Stimulated activated CD4-positive, alpha-beta T cell treated with anti-CD3 and anti-CD28 coated beads, Interleukin-1b, Interleukin-23, amount 100 ng/mL, for 1 hour (primary cell): ENCODE data around the gene MPND.
"Not testable (repeated sequence)": the region's sequence is repeated elsewhere in the genome, so short reads cannot be mapped to it uniquely, and the experiment has no call there.

Source experiments
- DNase-seq, 2 donors: peaks; one replicate each; pipeline ENCODE4 v3.0.0-alpha.2; 2020; ENCODE audit warnings: low read depth in 2 of 2

The MPND gene

GRCh38 chr19:4346020-4346383 lies 2.6 kb downstream of the MPND start:
- no peak for DNase-seq

DNA sequence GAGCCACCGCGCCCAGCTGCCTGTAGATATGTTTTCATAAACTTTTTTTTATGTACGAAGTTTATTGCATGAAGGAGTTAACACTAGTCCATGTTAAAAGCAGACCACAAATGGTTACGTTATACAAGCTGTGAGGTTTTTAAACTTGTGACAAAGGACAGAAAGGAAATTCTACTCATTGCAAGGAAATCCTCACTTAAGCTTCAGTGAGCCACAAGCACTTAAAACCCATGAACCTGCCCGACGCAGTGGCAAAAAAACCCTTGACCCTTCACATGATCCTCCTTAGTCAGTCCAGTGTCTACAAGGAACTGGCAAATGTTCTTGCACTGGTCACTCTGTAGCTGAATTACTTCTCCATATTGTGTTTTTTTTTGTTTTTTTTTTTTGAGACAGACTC lies 4.2 kb downstream of the MPND start:
- no peak for DNase-seq

GRCh38 chr19:4349225-4349624 lies 5.9 kb downstream of the MPND start:
- DNase-seq, result not testable (repeated sequence)

DNA sequence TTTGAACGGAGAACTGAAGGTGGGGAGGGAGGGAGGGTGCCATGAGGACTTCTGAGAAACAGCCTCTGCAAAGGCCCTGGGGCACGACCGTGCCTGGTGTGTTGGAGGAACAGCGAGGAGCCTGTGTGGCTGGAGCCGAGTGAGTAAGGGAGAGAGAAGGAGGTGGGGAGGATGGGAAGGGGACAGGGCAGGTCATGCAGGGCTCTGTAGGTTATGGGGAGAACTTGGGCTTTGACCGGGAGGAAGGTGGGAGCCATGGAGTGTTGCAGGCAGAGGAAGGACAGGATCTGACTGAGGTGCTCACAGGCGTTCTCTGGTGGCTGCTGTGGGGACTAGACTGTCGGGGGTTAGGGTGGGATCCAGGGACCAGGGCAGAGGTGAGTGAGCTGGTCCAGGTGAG lies 6.7 kb downstream of the MPND start:
- DNase-seq, result no peak

DNA sequence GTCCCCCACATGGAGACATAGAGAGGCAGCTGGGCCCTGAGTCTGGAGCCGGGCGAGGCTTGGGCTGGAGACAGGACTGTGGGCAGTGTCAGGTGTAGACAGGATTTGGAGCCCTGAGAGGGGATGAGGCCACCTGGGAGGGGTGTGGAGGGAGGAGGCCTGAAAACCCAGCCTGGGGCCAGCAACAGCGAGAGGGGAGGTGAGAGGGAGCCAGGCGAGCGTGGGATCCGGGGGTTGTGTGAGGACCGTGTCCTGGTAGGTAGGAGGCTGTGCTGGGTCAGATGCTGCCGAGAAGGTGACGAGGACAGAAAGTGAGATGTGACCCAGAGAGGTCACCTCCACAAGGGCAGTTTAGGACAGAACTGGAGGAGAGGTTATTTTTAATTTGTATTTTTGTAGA lies 7.4 kb downstream of the MPND start:
- DNase-seq, result no peak

DNA sequence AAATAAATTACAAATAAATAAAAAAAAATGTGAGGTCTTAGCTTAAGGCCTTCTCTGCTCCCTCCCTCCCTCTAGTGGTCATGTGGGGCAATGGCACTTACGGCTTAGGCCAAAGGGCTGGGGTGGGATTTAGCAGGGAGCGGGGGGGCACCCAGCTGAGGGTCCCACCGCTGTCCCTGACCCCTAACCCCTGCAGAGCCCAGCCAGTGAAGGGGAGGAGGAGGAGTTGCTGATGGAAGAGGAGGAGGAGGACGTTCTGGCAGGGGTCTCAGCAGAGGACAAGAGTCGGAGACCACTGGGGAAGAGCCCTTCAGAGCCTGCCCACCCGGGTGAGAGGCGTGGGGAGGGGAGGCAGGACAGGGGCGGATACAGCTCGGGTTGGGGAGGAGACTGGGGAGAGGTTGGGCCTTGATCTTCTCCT lies 9.3 kb downstream of the MPND start:
- DNase-seq, result no peak

- DNase-seq, result no peak
Measured at GRCh38 chr19:4354282-4354681, 10.9 kb downstream of the MPND start.

GRCh38 chr19:4354897-4355296 lies 11.5 kb downstream of the MPND start:
- no peak for DNase-seq

DNA sequence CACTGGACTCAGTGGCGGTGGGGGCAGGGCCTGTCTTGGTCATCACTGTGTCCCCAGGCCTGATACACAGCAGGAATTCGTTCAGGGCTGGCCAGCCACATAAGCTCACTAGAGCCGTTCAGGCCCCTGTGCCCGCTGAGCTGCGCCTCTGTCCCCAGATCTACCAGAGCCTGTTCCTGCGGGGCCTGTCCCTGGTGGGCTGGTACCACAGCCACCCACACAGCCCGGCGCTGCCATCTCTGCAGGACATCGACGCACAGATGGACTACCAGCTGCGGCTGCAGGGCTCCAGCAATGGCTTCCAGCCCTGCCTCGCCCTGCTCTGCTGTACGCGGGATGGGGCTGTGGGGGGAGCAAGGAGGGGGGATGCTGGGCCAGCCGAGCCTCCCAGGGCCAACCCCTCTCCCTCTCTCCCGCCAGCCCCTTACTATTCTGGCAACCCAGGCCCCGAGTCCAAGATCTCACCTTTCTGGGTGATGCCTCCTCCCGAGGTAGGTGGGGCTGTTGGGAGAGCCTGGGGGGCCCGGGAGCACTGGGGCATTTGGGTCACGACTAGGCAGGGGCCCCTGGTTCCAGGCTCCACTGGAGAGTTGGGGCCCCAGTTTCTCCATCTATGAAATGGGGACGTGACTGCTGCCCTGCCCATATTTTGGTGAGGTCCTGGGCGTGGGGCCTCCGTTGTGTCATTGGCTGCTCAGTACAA lies 13.9 kb downstream of the MPND start:
- no peak for DNase-seq

GRCh38 chr19:4357921-4358326 lies 14.6 kb downstream of the MPND start:
- DNase-seq, result no peak

- DNase-seq, result no peak
Measured at GRCh38 chr19:4358709-4359626, 15.6 kb downstream of the MPND start.

DNA sequence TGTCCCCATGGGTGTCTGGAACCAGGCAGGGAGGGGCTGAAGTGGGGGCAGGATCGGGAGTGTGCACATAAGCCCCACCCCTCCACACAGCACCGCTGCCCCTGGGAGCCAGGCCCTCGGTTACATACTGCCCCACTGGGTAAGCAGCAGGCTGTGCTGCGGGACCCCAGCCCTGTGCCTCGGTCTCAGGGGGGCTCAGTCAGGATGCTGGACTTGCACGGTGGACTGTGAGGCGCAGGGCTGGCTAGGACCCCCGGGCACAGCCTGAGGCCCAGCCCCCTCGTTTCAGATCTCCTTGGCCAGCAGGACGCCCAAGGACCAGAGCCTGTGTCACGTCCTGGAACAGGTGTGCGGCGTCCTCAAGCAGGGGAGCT lies 16.3 kb downstream of the MPND start:
- no peak for DNase-seq

GRCh38 chr19:4360081-4360569 lies 16.8 kb downstream of the MPND start:
- no peak for DNase-seq

DNA sequence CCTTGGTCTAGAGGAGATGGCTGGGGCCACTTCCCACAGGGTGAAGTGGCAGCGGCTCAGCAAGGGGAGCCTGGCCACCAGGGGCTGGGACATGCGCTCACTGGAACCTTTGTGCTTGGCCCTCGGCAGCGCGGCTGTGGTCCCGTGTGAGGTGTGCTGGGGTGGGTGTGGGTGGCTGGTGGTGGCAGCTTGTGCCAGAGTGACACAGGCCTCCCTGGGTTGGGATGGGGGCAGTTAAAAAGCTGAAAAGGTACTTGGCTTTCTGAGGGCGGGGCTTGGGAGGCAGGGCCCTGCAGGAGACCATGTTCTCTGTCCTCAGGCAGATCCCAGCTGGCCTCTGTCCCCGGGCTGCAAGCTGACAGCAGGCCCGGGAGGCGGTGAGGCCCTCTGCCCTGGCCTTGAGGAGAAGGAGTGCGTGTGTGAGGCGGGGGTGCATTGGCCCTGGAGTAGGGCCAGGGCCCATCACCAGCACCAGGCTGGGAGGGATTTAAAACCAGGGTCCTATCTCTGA lies 17.3 kb downstream of the MPND start:
- DNase-seq, result no peak

GRCh38 chr19:4361152-4362046 lies 18.0 kb downstream of the MPND start:
- DNase-seq, result no peak

DNA sequence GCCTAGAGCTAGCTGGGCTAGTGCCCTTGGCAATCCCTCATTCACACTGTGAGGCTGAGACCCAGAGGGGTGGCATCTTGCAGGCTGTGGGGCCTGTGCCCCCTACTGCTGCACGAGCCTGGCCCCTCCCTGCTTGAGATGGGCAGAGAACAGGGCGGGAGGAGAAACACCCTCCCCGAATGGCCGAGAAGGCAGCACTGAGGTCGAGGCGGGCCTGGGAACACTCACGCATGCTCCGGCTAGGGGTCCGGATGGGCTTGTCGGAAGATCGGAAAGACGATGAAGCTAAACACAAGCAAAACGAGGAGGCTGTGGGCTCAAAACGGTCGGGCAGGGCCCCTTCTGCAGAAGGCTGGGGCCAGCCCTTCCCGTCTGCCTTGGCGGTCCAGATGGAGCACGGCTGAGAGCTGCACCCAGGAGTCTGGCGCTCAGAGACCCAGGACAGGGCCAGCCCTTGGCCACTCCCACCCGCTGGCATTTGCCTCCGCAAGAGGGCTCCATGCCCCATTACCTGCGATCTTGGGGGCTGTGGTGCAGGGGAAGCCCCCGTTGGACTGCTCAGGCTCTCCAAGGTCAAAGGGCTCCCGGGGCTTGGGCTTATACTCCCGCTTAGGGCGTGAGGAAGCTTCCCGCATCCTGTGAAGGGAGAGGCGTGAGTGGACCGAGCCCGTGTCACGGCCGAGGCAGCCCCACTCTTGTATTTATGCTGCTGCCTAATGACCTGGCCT lies 18.9 kb downstream of the MPND start:
- DNase-seq, result no peak

DNA sequence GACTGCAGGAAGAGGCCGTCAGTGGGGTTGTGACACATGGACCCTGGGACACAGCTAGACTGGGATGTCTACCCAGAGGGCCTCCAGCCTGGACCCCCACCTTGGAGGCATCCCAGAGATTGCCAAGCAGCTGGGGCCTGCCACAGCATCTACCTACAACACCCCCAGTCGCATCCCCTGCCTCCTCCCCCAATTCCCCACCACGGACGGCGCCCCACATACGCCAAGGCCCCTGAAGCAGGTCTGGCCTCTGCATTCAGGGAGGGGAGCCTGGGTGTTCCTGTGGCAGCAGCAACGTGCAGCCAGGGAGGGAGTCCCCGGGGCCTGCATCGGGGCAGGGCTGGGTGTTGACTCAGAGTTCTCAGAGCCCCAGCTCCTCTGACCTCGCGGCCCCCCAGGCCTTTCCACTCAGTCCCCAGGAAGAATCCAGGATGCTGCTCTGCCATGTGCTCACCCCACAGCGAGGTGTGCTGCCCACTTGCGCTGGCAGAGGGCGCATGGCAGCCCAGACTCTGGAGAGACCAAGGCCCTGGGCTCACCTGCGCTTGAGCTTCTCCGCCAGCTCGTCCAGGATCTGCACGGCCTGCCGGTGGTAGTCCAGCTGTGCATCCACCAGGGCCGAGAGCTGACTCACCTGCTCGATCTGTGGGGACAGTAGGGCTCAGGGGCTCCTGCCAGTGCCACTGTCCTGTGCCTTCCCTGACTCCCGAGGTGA lies 19.6 kb downstream of the MPND start:
- DNase-seq, result no peak

DNA sequence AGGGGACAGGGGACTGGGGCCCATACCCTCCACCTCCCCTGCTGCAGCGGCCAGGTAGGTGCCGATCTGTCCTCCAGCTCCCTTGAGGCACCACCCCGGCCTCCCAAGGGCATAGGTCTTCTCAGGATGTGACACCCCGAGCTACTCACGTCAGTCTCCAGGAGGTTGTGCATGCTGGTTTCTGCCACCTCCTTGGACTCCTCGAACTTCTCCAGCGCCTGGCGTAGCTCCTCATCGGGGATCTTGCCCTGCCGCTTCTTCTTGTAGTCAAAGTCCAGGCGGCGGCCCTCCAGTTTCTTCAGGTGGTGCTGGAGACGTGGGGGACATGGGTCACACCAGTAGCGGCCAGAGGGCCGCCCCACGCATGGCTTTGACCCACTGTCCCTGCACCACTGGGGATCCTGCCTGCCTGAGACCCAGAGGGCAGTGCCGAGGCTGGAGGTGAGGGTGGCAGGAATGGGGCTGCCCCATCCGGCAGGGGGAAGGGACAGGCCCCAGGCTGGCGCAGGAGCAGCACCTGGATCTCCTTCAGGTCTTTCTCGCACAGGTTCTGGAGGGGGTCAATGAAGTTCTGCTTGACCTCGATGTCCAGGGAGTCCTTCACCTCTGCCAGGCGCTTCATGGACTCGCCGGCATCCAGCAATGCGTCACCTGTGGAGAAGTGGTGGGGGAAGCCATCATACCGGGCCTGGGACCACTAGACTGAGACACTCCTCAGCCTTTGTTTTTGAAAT lies 20.4 kb downstream of the MPND start:
- no peak for DNase-seq

- no peak for DNase-seq
Measured at GRCh38 chr19:4365341-4365740, 22.0 kb downstream of the MPND start.
